ENCODE data around the gene PRPSAP1.

GRCh38 chr17:76292567-76292966, 61.1 kb downstream of the PRPSAP1 start:
- TF ChIP-seq GATA2 (IDR thresholded peaks at IDR 0.05; ENCODE audit: low read depth, low read length) (no peak), GATA3 (IDR thresholded peaks at IDR 0.05; ENCODE audit: low read depth, low read length) (no peak)
